ENCODE data around the gene HMX3. TPM values are rescaled to one million over a fixed set of nuclear protein-coding genes. Genes with fewer than 3 reads are reported as not detected.

HMX3 gene
- total and polyA plus RNA-seq, 2 donors (not counting 3 experiments of a cell fraction or from before 2014, with no cell fraction given), result not detected

- no peak for DNase-seq (ENCODE audit: low read depth, low spot score)
- dilution Hi-C loops (cut with MboI; ENCODE audit: extremely low pct_ligation_motif_present, low sequenced_read_pairs), result no loop called here
Observed at GRCh38 chr10:123101872-123102271, 33.9 kb upstream of the HMX3 start.

More at GRCh38 chr10:123101872-123102271, 33.9 kb upstream of the HMX3 start:
- Histone ChIP-seq H2AFZ (ENCODE audit: low read depth, low read length) (no peak overlapping the region), H3K4me3 (replicated peaks in 1 of 3; ENCODE audit: insufficient read depth in 1 of 3, low read depth in 1 of 3, low read length in 3 of 3) (no peak overlapping the region), H3K9me3 (replicated peaks; ENCODE audit: control insufficient read depth, insufficient read depth, low read length) (no peaks in the 10 kb centered on the region), H3K9ac (replicated peaks; ENCODE audit: extremely low read depth, insufficient read depth, low read length) (no peak overlapping the region), H3K4me1 (ENCODE audit: control insufficient read depth, extremely low read depth, insufficient read depth, low read length) (no peaks in the 10 kb centered on the region), H3K27ac (ENCODE audit: insufficient read depth, low read depth, low read length) (no peak overlapping the region), H3K36me3 (ENCODE audit: control insufficient read depth in 2 of 2, extremely low read depth in 1 of 2, insufficient read depth in 2 of 2, low read length in 2 of 2) (no peaks in the 10 kb centered on the region), H3K79me2 (ENCODE audit: control insufficient read depth, insufficient read depth, low read length) (no peaks in the 10 kb centered on the region), H3K9me1 (replicated peaks; ENCODE audit: control insufficient read depth, extremely low read depth, insufficient read depth, low read length) (no peaks in the 10 kb centered on the region), H3K4me2 (ENCODE audit: insufficient read depth, low read length) (no peak overlapping the region), H4K20me1 (replicated peaks; ENCODE audit: control insufficient read depth, extremely low read depth, insufficient read depth, low read length) (no peaks in the 10 kb centered on the region), H3K27me3 (ENCODE audit: control insufficient read depth in 2 of 2, insufficient read depth in 2 of 2, low read length in 2 of 2) (no peaks in the 10 kb centered on the region)
- TF ChIP-seq MAX (IDR thresholded peaks at IDR 0.05; ENCODE audit: insufficient read depth, insufficient read length), result no peak
- no peak for TF ChIP-seq EZH2 (IDR thresholded peaks at IDR 0.05; ENCODE audit: borderline replicate concordance, low read depth, low read length, severe bottlenecking)
- TF ChIP-seq POLR2AphosphoS5 (IDR thresholded peaks at IDR 0.05; ENCODE audit: insufficient read depth, low read depth, low read length), result no peak
- TF ChIP-seq POLR2A (IDR thresholded peaks at IDR 0.05; ENCODE audit: low read depth, low read length), result no peak
- no peak for TF ChIP-seq JUN (IDR thresholded peaks at IDR 0.05; ENCODE audit: borderline replicate concordance, insufficient read depth, insufficient read length, low read depth)
- TF ChIP-seq FOS (IDR thresholded peaks at IDR 0.05; ENCODE audit: borderline replicate concordance, insufficient read depth, low read length), result no peak
- TF ChIP-seq MYC (IDR thresholded peaks at IDR 0.05; ENCODE audit: low read depth, low read length), result no peak
- TF ChIP-seq CTCF (IDR thresholded peaks at IDR 0.05; ENCODE audit: extremely low read depth in 1 of 2, insufficient read depth in 1 of 2, low read depth in 1 of 2, low read length in 2 of 2), result no peak
- TF ChIP-seq GATA2 (IDR thresholded peaks at IDR 0.05; ENCODE audit: insufficient read depth, insufficient read length, low read depth, low read length), result no peak
- intact Hi-C loops (cut with micrococcal nuclease), result no loop called here
- ChIA-PET CTCF (no interaction called here), POLR2A (no interaction called here)
- no peak for FAIRE-seq
- no TSS peak for BruUV-seq (replicated peaks)
